GM13977 (cell line): ENCODE data around the gene SLC7A1.

ENCODE experiments used
- DNase-seq: peaks from one replicate; pipeline ENCODE4 v3.0.0; 2012; ENCODE audit warnings: low spot score
- in situ Hi-C: fragments of 300-500 bp; cut with MboI; formaldehyde crosslinking; loops from one replicate; pipeline ENCODE4 v1.12.0; 2022; ENCODE audit warnings: low sequenced_read_pairs, low pct_unique_long_range_greater_than_20kb, mixed read lengths, inconsistent platforms; ENCODE audit not compliant: unreplicated experiment
- TF ChIP-seq, protein P1 (sequence below): IDR thresholded peaks from 2 replicates; pipeline ENCODE4 v1.5.1; 2012; ENCODE audit warnings: mild to moderate bottlenecking, control low read depth; ENCODE audit not compliant: insufficient read depth; ENCODE audit errors: extremely low read depth, missing control alignments

The SLC7A1 gene

DNA sequence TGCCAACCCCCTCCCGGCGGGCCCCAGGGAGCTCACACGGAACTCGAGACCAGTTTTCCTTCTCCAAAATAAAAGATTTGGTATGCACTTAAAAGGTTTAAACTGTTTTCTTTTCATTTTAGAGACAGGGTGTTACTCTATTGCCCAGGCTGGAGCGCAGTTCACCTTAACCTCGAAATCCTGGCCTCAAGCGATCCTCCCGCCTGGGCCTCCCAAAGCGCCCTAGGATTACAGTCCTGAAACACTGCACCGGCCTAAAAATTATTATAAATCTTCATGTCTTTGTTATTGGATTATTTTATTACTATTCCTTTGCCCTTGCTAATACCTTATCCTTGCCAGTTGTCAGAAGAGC is 553 bp upstream of the SLC7A1 start:
- no peak for DNase-seq
- in situ Hi-C loops, result no loop called here
- TF ChIP-seq, protein P1, sequence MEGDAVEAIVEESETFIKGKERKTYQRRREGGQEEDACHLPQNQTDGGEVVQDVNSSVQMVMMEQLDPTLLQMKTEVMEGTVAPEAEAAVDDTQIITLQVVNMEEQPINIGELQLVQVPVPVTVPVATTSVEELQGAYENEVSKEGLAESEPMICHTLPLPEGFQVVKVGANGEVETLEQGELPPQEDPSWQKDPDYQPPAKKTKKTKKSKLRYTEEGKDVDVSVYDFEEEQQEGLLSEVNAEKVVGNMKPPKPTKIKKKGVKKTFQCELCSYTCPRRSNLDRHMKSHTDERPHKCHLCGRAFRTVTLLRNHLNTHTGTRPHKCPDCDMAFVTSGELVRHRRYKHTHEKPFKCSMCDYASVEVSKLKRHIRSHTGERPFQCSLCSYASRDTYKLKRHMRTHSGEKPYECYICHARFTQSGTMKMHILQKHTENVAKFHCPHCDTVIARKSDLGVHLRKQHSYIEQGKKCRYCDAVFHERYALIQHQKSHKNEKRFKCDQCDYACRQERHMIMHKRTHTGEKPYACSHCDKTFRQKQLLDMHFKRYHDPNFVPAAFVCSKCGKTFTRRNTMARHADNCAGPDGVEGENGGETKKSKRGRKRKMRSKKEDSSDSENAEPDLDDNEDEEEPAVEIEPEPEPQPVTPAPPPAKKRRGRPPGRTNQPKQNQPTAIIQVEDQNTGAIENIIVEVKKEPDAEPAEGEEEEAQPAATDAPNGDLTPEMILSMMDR, result no peak

DNA sequence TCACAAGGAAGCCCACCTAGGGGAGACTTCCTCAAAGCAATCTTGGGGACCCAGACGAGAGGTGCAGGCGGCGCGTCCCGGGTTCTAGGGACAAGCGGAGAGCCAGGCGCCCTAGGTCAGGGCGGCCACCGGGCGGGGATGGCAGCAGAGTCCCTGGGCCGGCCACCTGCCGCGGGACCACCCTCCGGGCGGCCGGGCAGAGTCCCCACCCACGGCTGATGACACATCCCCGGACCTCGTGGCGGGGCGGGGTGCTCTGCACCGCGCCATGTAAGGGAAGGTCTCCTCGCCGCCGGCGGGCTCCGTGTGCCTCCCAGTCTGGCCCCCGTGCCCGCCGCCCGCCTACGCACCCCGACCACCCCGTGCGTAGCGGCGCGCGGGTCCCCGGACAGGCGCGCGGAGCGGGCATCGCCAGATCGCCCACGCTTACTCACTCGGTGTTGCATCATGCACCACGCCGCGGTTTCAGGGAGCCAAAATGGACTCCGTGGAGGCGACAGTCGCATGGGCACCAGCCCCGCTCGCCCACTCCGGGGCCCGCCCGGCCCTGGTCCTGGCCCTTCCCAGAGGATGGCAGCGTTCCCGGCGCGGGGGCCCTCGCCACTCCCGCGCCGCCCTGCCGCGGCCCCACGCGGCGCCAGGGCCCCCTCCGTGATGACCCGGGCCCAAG is 643 bp downstream of the SLC7A1 start:
- DNase-seq, result peak; percentile 80
- TF ChIP-seq, protein P1, result no peak
- in situ Hi-C loops, result no loop called here

GRCh38 chr13:29594303-29594709 is 1.2 kb downstream of the SLC7A1 start:
- DNase-seq, result peak; percentile 71
- TF ChIP-seq, protein P1, result no peak
- in situ Hi-C loops, result no loop called here

GRCh38 chr13:29593605-29594297 is 1.7 kb downstream of the SLC7A1 start:
- TF ChIP-seq, protein P1, result no peak
- in situ Hi-C loops, result no loop called here
- no peak for DNase-seq

DNA sequence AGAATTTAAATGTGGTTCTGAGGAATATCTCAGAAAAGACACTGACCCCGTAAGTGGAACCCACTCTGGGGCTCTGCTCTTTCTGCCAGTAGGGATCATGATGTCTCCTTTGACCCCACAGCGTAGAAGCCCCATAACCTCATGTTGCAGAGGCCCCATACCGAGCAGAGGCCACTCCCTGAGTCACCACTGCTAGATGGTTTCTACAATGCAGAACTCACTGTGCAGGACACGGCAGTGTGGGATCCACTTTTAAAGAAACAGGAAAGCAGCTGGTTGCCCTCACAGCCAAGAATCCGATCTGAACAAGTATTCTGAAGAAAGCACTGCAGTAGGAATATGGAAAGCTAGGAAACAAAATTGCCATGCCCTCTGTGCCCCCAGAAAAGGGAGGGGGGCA is 4.2 kb downstream of the SLC7A1 start:
- DNase-seq, result no peak
- in situ Hi-C loops, result no loop called here
- TF ChIP-seq, protein P1, result no peak

DNA sequence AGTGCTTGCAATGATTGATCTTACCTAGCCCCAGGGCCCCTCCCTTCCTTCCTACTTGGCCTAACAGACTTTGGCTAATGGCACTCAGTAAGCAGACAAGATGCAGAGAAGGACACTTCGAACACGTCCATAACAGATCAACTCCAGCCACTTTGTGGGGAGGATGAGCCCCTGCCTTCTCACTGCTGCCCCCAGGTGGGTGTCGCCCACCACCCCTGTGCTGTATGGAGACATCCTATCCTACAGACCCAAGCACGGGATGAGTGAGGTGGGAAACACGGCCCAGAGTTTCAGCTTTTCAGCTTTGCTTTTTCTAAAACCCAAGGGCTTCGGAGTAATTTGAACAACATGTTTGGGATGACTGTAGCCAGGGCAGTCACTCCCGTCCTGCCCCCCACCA is 5.5 kb downstream of the SLC7A1 start:
- DNase-seq, result no peak
- in situ Hi-C loops, result no loop called here
- TF ChIP-seq, protein P1, result no peak
